Endothelial cell of umbilical vein (primary cell): ENCODE results near the gene CWC27. TPM values are rescaled to one million over a fixed set of nuclear protein-coding genes. Genes with fewer than 3 reads are reported as not detected.

Experiments used
- BruUV-seq: library from RNA; stranded (reverse); fragments of 400-500 nt; replicated peaks from 2 replicates; lab custom pipeline; 2021; lab: Mats Ljungman, UMichigan
- CTCF ChIA-PET: fragments of 300-600, 350-600 bp; sonication (Branson Sonifier 250); formaldehyde crosslinking; loops from one replicate; lab custom pipeline; 2021; ENCODE audit warnings: antibody characterized with exemption, inconsistent platforms; lab: Charles Lee
- POLR2A ChIA-PET: fragments of 300-600, 350-600 bp; sonication (Branson Sonifier 250); formaldehyde crosslinking; loops from one replicate; lab custom pipeline; 2021; ENCODE audit warnings: antibody characterized with exemption, inconsistent platforms; lab: Charles Lee
- DNase-seq: peaks from one replicate; pipeline ENCODE4 v3.0.0-alpha.2; 2011; ENCODE audit warnings: low read depth, low spot score
- FAIRE-seq: peaks from 2 replicates; lab custom pipeline; 2011; peaks lifted over from hg19 to GRCh38; lab: Jason Lieb, UNC
- H2AFZ ChIP-seq: 2 replicates; pipeline ENCODE4 v1.6.0; 2012; ENCODE audit warnings: low read depth, low read length, control low read depth, inconsistent platforms
- H3K27ac ChIP-seq: 2 replicates; pipeline ENCODE4 v1.5.1; 2011; ENCODE audit warnings: low read depth, mild to moderate bottlenecking, control low read depth, low read length, moderate library complexity; ENCODE audit not compliant: insufficient read depth
- H3K27me3 ChIP-seq, 2 experiments: 2 replicates each; pipeline versions ENCODE4 v1.6.0 to v1.6.1; 2011; ENCODE audit warnings: low read length in 2 of 2, mixed read lengths in 1 of 2; ENCODE audit not compliant: control insufficient read depth in 2 of 2, insufficient read depth in 2 of 2
- H3K36me3 ChIP-seq, 2 experiments: 2 replicates in 1 of 2; 3 replicates in 1 of 2; pipeline ENCODE4 v1.5.1; 2011; ENCODE audit warnings: low read length in 2 of 2, mild to moderate bottlenecking in 1 of 2, moderate library complexity in 1 of 2; ENCODE audit not compliant: control insufficient read depth in 2 of 2, insufficient read depth in 2 of 2; ENCODE audit errors: extremely low read depth in 1 of 2
- H3K4me1 ChIP-seq: 3 replicates; pipeline ENCODE4 v1.5.1; 2011; ENCODE audit warnings: mild to moderate bottlenecking, low read length; ENCODE audit not compliant: control insufficient read depth, insufficient read depth; ENCODE audit errors: extremely low read depth
- H3K4me2 ChIP-seq: 2 replicates; pipeline ENCODE4 v1.6.1; 2011; ENCODE audit warnings: low read length, control low read depth, mixed read lengths; ENCODE audit not compliant: insufficient read depth
- H3K4me3 ChIP-seq, 3 experiments: fragments of 200-600 bp in 1 of 3; sonication (generic), shearing (Covaris generic) in 1 of 3; replicated peaks in 1 of 3; 2 replicates each; pipeline ENCODE4 v1.5.1; 2011 to 2016; ENCODE audit warnings: control low read depth in 3 of 3, low read length in 3 of 3, mild to moderate bottlenecking in 2 of 3, inconsistent platforms in 1 of 3, low read depth in 1 of 3, moderate library complexity in 1 of 3; ENCODE audit not compliant: insufficient read depth in 1 of 3
- H3K79me2 ChIP-seq: 2 replicates; pipeline ENCODE4 v1.6.0; 2012; ENCODE audit warnings: low read length, inconsistent platforms; ENCODE audit not compliant: control insufficient read depth, insufficient read depth
- H3K9ac ChIP-seq: replicated peaks from 2 replicates; pipeline ENCODE3; 2011; ENCODE audit warnings: low read length, control low read depth; ENCODE audit not compliant: insufficient read depth; ENCODE audit errors: extremely low read depth
- H3K9me1 ChIP-seq: replicated peaks from 3 replicates; pipeline ENCODE4 v1.6.0; 2011; ENCODE audit warnings: mild to moderate bottlenecking, low read length; ENCODE audit not compliant: control insufficient read depth, insufficient read depth; ENCODE audit errors: extremely low read depth
- H3K9me3 ChIP-seq: replicated peaks from 2 replicates; pipeline ENCODE4 v1.5.1; 2012; ENCODE audit warnings: low read length, inconsistent platforms; ENCODE audit not compliant: control insufficient read depth, insufficient read depth
- H4K20me1 ChIP-seq: replicated peaks from 2 replicates; pipeline ENCODE3; 2011; ENCODE audit warnings: mild to moderate bottlenecking, low read length; ENCODE audit not compliant: control insufficient read depth, insufficient read depth; ENCODE audit errors: extremely low read depth
- CTCF ChIP-seq, 2 donors: IDR thresholded peaks; 1 replicate in 1 of 2; 2 replicates in 1 of 2; pipeline ENCODE4 v1.5.1; 2011; ENCODE audit warnings: low read length in 2 of 2, mild to moderate bottlenecking in 2 of 2, moderate library complexity in 2 of 2, control low read depth in 1 of 2, inconsistent platforms in 1 of 2, low read depth in 1 of 2; ENCODE audit not compliant: insufficient read depth in 1 of 2; ENCODE audit errors: extremely low read depth in 1 of 2
- EZH2 ChIP-seq: IDR thresholded peaks from 2 replicates; pipeline ENCODE4 v1.6.1; 2012; ENCODE audit warnings: borderline replicate concordance, low read depth, mild to moderate bottlenecking, moderate library complexity, low read length, inconsistent platforms; ENCODE audit not compliant: severe bottlenecking
- FOS ChIP-seq: IDR thresholded peaks from 2 replicates; pipeline ENCODE4 v1.6.1; 2011; ENCODE audit warnings: mild to moderate bottlenecking, low read length, moderate library complexity, borderline replicate concordance; ENCODE audit not compliant: insufficient read depth
- GATA2 ChIP-seq: IDR thresholded peaks from 2 replicates; pipeline ENCODE4 v1.7.0; 2011; ENCODE audit warnings: low read depth, mild to moderate bottlenecking, moderate library complexity, mixed read lengths, low read length; ENCODE audit not compliant: insufficient read length, insufficient read depth
- JUN ChIP-seq: IDR thresholded peaks from 2 replicates; pipeline ENCODE4 v1.6.1; 2011; ENCODE audit warnings: borderline replicate concordance, low read depth; ENCODE audit not compliant: insufficient read length, insufficient read depth
- MAX ChIP-seq: IDR thresholded peaks from 2 replicates; pipeline ENCODE4 v1.6.1; 2011; ENCODE audit not compliant: insufficient read depth, insufficient read length
- MYC ChIP-seq: IDR thresholded peaks from one replicate; pipeline ENCODE4 v1.6.1; 2011; ENCODE audit warnings: mild to moderate bottlenecking, low read depth, low read length
- POLR2A ChIP-seq: IDR thresholded peaks from 2 replicates; pipeline ENCODE4 v1.6.1; 2012; ENCODE audit warnings: low read depth, mild to moderate bottlenecking, control low read depth, low read length
- POLR2AphosphoS5 ChIP-seq: IDR thresholded peaks from 2 replicates; pipeline ENCODE4 v1.6.1; 2012; ENCODE audit warnings: low read depth, mild to moderate bottlenecking, control low read depth, low read length, moderate library complexity; ENCODE audit not compliant: insufficient read depth
- dilution Hi-C: fragments of 300-500 bp; cut with MboI; formaldehyde crosslinking; loops from one replicate; pipeline ENCODE4 v1.15.0; 2019; ENCODE audit warnings: low sequenced_read_pairs; ENCODE audit not compliant: extremely low pct_ligation_motif_present
- intact Hi-C: fragments of 100-400 bp; cut with micrococcal nuclease; formaldehyde crosslinking; loops from one replicate; pipeline ENCODE4 v1.10.0; 2022
- polyA plus RNA-seq, 4 experiments: library from polyadenylated mRNA; depleted of rRNA in 3 of 4; stranded (reverse) in 3 of 4; unstranded in 1 of 4; fragments of >200 nt; gene quantifications; 2 replicates each; pipeline versions ENCODE4 v1.2.1 to v1.2.3, GENCODE V29; 2011 to 2012; ENCODE audit warnings: missing spikeins in 1 of 4
- total RNA-seq: library from RNA; stranded (reverse); gene quantifications from 2 replicates; pipeline ENCODE4 v1.2.3, GENCODE V29; 2021

Gene CWC27
- total and polyA plus RNA-seq, 2 donors (not counting 3 experiments of a cell fraction or from before 2014, with no cell fraction given) = 11.9 to 23.8 TPM

DNA sequence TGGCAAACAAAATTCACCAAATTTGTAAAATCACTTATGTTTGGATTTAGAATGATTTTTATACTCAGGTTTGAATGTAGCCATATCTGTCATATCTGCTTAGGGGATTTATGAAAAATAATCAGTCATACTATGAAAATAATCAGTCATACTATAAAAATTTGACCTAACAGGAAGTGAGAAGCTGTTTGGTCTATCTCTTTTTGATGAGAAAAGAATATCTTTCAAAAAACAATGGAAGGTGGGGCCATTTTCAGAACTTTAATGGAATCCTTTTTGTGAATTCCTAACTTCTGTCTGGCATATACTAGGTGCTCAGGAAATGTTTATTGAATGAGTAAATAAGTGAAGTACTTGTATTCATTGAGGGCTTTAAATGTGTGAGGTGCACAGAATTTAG, 70.1 kb downstream of the CWC27 start:
- Histone ChIP-seq H3K9ac (no peak overlapping the region), H3K4me2 (peak overlapping the region; percentile 42), H3K79me2 (no peaks in the 10 kb centered on the region), H4K20me1 (no peaks in the 10 kb centered on the region), H3K27me3 (no peaks in the 10 kb centered on the region), H3K9me3 (no peaks in the 10 kb centered on the region), H3K4me1 (peaks cover 46% of the 10 kb centered on the region), H3K9me1 (no peaks in the 10 kb centered on the region), H3K4me3 (no peak overlapping the region), H3K27ac (peak overlapping the region; percentile 55), H2AFZ (no peak overlapping the region), H3K36me3 (no peaks in the 10 kb centered on the region)
- TSS peak; percentile 75 for BruUV-seq
- dilution Hi-C loops = no loop called here
- POLR2A ChIA-PET = no interaction called here
- CTCF ChIA-PET = interaction anchor here (1.0 to 1.6 kb wide), 3 partner anchors 31 to 707 kb away, joined by 3 to 6 read pairs (median 3); no protein-coding TSS in a partner anchor
- FAIRE-seq (no peak), DNase-seq (peak; percentile 23)
- intact Hi-C loops = no loop called here
- TF ChIP-seq EZH2 (no peak), POLR2AphosphoS5 (no peak), MAX (no peak), MYC (no peak), GATA2 (peak; percentile 61), POLR2A (no peak), FOS (peak; percentile 40), CTCF (IDR thresholded peaks at IDR 0.05; ENCODE audit: extremely low read depth in 1 of 2, insufficient read depth in 1 of 2, low read depth in 1 of 2, low read length in 2 of 2) (no peak), JUN (peak; percentile 18)
